Stimulated activated CD4-positive, alpha-beta T cell treated with anti-CD3 and anti-CD28 coated beads, Interleukin-15, amount 100 ng/mL, for 1 hour (primary cell): ENCODE data around the gene THAP3.
"Not testable (repeated sequence)": the region's sequence is repeated elsewhere in the genome, so short reads cannot be mapped to it uniquely, and the experiment has no call there.

ENCODE experiments used
- DNase-seq, 2 donors: peaks; one replicate each; pipeline ENCODE4 v3.0.0-alpha.2; 2020; ENCODE audit warnings: low read depth in 1 of 2, low spot score in 1 of 2

The THAP3 gene

GRCh38 chr1:6634371-6635052 is 9.8 kb downstream of the THAP3 start:
- peak in 1 of 2 donors; percentile 41 for DNase-seq

GRCh38 chr1:6635161-6635909 is 10.7 kb downstream of the THAP3 start:
- no peak for DNase-seq

- DNase-seq: no peak
Measured at GRCh38 chr1:6635910-6636760, 11.5 kb downstream of the THAP3 start.

GRCh38 chr1:6636778-6637177 is 12.1 kb downstream of the THAP3 start:
- not testable (repeated sequence) for DNase-seq

GRCh38 chr1:6637770-6638169 is 13.1 kb downstream of the THAP3 start:
- DNase-seq: no peak

- no peak for DNase-seq
Measured at GRCh38 chr1:6638226-6638625, 13.6 kb downstream of the THAP3 start.

GRCh38 chr1:6640867-6641266 is 16.2 kb downstream of the THAP3 start:
- DNase-seq: not testable (repeated sequence)

- DNase-seq: no peak
Measured at GRCh38 chr1:6645018-6645417, 20.4 kb downstream of the THAP3 start.

- no peak for DNase-seq
Measured at GRCh38 chr1:6646499-6647148, 22.0 kb downstream of the THAP3 start.

- DNase-seq: no peak
Measured at GRCh38 chr1:6648556-6648955, 23.9 kb downstream of the THAP3 start.

- DNase-seq: no peak
Measured at GRCh38 chr1:6651909-6652308, 27.2 kb downstream of the THAP3 start.

- DNase-seq: no peak
Measured at GRCh38 chr1:6652986-6653385, 28.3 kb downstream of the THAP3 start.

GRCh38 chr1:6653436-6654290 is 29.0 kb downstream of the THAP3 start:
- no peak for DNase-seq

GRCh38 chr1:6657138-6657537 is 32.5 kb downstream of the THAP3 start:
- DNase-seq: no peak

- DNase-seq: no peak
Measured at GRCh38 chr1:6658359-6659060, 33.8 kb downstream of the THAP3 start.

GRCh38 chr1:6660415-6661049 is 35.9 kb downstream of the THAP3 start:
- DNase-seq: no peak

- DNase-seq: not testable (repeated sequence)
Measured at GRCh38 chr1:6662468-6662867, 37.8 kb downstream of the THAP3 start.

- no peak for DNase-seq
Measured at GRCh38 chr1:6666696-6667095, 42.0 kb downstream of the THAP3 start.

- no peak for DNase-seq
Measured at GRCh38 chr1:6667139-6667538, 42.5 kb downstream of the THAP3 start.
